HepG2 (cell line): ENCODE data around the gene PLXNA4. TPM values are rescaled to one million over a fixed set of nuclear protein-coding genes. Genes with fewer than 3 reads are reported as not detected.

Source experiments
- XRCC5 ChIP-seq: fragments of 200-400 bp; formaldehyde crosslinking; optimal IDR thresholded peaks from 2 replicates; pipeline ENCODE3; 2017; ENCODE audit warnings: mild to moderate bottlenecking, low read length
- polyA plus RNA-seq, 8 experiments: library from polyadenylated mRNA; depleted of rRNA in 3 of 8; stranded (reverse) in 7 of 8; unstranded in 1 of 8; fragments of >200 nt; fragmentation: Illumina TruSeq in 4 of 8; extraction: Trizol in 4 of 8; gene quantifications; 2 replicates each; pipeline versions ENCODE4 v1.2.1 to v1.2.3, GENCODE V29; 2011 to 2016; ENCODE audit warnings: low read depth in 4 of 8, missing spikeins in 1 of 8, mixed read lengths in 1 of 8; ENCODE audit not compliant: insufficient read depth in 1 of 8
- total RNA-seq, 5 experiments: library from RNA; depleted of rRNA; stranded (reverse); fragments of >200 nt; fragmentation: Illumina TruSeq; extraction: Trizol; gene quantifications; 2 replicates each; pipeline ENCODE4 v1.2.3, GENCODE V29; 2016; ENCODE audit warnings: low read depth in 1 of 5
- TF ChIP-seq, protein P1 (sequence below): sonication (generic); formaldehyde crosslinking; IDR thresholded peaks from 2 replicates; pipeline ENCODE4 v1.5.0; 2020; ENCODE audit warnings: mild to moderate bottlenecking, missing genetic modification reagents
- TF ChIP-seq, protein P2 (sequence below): sonication (generic); formaldehyde crosslinking; IDR thresholded peaks from 2 replicates; pipeline ENCODE4 v1.5.1; 2020; ENCODE audit warnings: missing genetic modification reagents, mild to moderate bottlenecking, borderline replicate concordance
- TF ChIP-seq, protein P3 (sequence below): sonication (generic); formaldehyde crosslinking; conservative IDR thresholded peaks from 2 replicates; pipeline ENCODE4 v1.4.0; 2020; ENCODE audit warnings: missing genetic modification reagents
- TF ChIP-seq, protein P4 (sequence below): sonication (generic); formaldehyde crosslinking; IDR thresholded peaks from 2 replicates; pipeline ENCODE4 v1.5.0; 2020; ENCODE audit warnings: missing genetic modification reagents
- TF ChIP-seq, protein P5 (sequence below): sonication (generic); formaldehyde crosslinking; conservative IDR thresholded peaks from 2 replicates; pipeline ENCODE4 v1.8.0; 2022; ENCODE audit warnings: low read depth, missing genetic modification reagents

PLXNA4 gene
- total and polyA plus RNA-seq, 2 of the 13 experiments (the other 11 are each of a cell fraction or from before 2014, with no cell fraction given), result 0.01 to 0.04 TPM

DNA sequence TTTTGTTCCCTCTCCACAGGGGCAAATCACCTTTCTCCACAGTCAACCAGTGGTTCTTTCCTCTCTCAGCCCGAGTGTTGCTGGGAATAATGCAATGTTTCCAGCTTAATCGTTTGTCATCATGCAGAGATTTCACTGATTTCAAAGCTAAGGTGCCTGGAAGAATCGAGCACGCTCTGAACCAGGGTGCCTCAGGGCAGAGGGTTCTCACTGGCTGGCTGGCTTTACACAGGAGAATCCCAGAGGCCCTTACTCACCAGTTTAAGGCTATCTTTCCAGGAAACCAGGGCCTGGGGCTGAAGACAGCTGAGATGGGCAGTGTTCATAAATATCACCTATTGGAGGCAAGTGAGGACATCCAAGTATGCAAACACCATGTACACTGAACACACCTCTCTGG lies 21.8 kb downstream of the PLXNA4 start (continued):
- TF ChIP-seq, protein P1, sequence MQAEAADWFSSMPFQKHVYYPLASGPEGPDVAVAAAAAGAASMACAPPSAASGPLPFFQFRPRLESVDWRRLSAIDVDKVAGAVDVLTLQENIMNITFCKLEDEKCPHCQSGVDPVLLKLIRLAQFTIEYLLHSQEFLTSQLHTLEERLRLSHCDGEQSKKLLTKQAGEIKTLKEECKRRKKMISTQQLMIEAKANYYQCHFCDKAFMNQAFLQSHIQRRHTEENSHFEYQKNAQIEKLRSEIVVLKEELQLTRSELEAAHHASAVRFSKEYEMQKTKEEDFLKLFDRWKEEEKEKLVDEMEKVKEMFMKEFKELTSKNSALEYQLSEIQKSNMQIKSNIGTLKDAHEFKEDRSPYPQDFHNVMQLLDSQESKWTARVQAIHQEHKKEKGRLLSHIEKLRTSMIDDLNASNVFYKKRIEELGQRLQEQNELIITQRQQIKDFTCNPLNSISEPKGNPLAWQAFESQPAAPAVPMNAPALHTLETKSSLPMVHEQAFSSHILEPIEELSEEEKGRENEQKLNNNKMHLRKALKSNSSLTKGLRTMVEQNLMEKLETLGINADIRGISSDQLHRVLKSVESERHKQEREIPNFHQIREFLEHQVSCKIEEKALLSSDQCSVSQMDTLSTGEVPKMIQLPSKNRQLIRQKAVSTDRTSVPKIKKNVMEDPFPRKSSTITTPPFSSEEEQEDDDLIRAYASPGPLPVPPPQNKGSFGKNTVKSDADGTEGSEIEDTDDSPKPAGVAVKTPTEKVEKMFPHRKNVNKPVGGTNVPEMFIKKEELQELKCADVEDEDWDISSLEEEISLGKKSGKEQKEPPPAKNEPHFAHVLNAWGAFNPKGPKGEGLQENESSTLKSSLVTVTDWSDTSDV, result no peak
- TF ChIP-seq XRCC5, result no peak
- TF ChIP-seq, protein P2, sequence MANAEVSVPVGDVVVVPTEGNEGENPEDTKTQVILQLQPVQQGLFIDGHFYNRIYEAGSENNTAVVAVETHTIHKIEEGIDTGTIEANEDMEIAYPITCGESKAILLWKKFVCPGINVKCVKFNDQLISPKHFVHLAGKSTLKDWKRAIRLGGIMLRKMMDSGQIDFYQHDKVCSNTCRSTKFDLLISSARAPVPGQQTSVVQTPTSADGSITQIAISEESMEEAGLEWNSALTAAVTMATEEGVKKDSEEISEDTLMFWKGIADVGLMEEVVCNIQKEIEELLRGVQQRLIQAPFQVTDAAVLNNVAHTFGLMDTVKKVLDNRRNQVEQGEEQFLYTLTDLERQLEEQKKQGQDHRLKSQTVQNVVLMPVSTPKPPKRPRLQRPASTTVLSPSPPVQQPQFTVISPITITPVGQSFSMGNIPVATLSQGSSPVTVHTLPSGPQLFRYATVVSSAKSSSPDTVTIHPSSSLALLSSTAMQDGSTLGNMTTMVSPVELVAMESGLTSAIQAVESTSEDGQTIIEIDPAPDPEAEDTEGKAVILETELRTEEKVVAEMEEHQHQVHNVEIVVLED (CRISPR knock-in tag), result no peak
- TF ChIP-seq, protein P3, sequence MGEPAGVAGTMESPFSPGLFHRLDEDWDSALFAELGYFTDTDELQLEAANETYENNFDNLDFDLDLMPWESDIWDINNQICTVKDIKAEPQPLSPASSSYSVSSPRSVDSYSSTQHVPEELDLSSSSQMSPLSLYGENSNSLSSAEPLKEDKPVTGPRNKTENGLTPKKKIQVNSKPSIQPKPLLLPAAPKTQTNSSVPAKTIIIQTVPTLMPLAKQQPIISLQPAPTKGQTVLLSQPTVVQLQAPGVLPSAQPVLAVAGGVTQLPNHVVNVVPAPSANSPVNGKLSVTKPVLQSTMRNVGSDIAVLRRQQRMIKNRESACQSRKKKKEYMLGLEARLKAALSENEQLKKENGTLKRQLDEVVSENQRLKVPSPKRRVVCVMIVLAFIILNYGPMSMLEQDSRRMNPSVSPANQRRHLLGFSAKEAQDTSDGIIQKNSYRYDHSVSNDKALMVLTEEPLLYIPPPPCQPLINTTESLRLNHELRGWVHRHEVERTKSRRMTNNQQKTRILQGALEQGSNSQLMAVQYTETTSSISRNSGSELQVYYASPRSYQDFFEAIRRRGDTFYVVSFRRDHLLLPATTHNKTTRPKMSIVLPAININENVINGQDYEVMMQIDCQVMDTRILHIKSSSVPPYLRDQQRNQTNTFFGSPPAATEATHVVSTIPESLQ, result no peak
- TF ChIP-seq, protein P4, sequence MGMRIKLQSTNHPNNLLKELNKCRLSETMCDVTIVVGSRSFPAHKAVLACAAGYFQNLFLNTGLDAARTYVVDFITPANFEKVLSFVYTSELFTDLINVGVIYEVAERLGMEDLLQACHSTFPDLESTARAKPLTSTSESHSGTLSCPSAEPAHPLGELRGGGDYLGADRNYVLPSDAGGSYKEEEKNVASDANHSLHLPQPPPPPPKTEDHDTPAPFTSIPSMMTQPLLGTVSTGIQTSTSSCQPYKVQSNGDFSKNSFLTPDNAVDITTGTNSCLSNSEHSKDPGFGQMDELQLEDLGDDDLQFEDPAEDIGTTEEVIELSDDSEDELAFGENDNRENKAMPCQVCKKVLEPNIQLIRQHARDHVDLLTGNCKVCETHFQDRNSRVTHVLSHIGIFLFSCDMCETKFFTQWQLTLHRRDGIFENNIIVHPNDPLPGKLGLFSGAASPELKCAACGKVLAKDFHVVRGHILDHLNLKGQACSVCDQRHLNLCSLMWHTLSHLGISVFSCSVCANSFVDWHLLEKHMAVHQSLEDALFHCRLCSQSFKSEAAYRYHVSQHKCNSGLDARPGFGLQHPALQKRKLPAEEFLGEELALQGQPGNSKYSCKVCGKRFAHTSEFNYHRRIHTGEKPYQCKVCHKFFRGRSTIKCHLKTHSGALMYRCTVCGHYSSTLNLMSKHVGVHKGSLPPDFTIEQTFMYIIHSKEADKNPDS (CRISPR knock-in tag), result no peak
- TF ChIP-seq, protein P5, sequence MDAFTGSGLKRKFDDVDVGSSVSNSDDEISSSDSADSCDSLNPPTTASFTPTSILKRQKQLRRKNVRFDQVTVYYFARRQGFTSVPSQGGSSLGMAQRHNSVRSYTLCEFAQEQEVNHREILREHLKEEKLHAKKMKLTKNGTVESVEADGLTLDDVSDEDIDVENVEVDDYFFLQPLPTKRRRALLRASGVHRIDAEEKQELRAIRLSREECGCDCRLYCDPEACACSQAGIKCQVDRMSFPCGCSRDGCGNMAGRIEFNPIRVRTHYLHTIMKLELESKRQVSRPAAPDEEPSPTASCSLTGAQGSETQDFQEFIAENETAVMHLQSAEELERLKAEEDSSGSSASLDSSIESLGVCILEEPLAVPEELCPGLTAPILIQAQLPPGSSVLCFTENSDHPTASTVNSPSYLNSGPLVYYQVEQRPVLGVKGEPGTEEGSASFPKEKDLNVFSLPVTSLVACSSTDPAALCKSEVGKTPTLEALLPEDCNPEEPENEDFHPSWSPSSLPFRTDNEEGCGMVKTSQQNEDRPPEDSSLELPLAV (CRISPR knock-in tag), result no peak
